HCT116 (cell line): Measurements from ENCODE around the gene SCCPDH. TPM values are rescaled to one million over a fixed set of nuclear protein-coding genes. Genes with fewer than 3 reads are reported as not detected.

Source experiments
- ATAC-seq: fragments of 200-7000 bp; cut with Tn5 transposase; 2 replicates; pipeline ENCODE4 v1.9.1; 2020; ENCODE audit warnings: mild to moderate bottlenecking, moderate library complexity
- BruUV-seq: library from RNA; stranded (reverse); fragments of 400-500 nt; replicated peaks from 2 replicates; lab custom pipeline; 2021; lab: Mats Ljungman, UMichigan
- CTCF ChIA-PET: fragments of 300-600 bp; sonication (Branson Sonifier 250); formaldehyde crosslinking; loops from one replicate; lab custom pipeline; 2021; ENCODE audit warnings: antibody characterized with exemption; lab: Charles Lee
- POLR2A ChIA-PET: fragments of 300-600, 350-600 bp; sonication (Branson Sonifier 250); formaldehyde crosslinking; loops from one replicate; lab custom pipeline; 2021; ENCODE audit warnings: antibody characterized with exemption; lab: Charles Lee
- RAD21 ChIA-PET, 2 experiments: fragments of 300-600 bp; sonication (Branson Sonifier 250); formaldehyde crosslinking; loops; one replicate each; lab custom pipeline; 2023; ENCODE audit warnings: low total read pairs in 2 of 2; ENCODE audit not compliant: uncharacterized antibody in 2 of 2, unreplicated experiment in 2 of 2, low non-redundant PET in 1 of 2; lab: Charles Lee
- DNase-seq: peaks from one replicate; pipeline ENCODE4 v3.0.0-alpha.2; 2010; ENCODE audit warnings: low read depth, low spot score
- H2AFZ ChIP-seq: fragments of 200-600 bp; shearing (Covaris generic), sonication (generic); 2 replicates; pipeline ENCODE4 v1.6.1; 2017; ENCODE audit warnings: low read depth, mixed run types, mixed read lengths, antibody characterized with exemption, low read length; ENCODE audit not compliant: poor library complexity, severe bottlenecking
- H3K27ac ChIP-seq: 2 replicates; pipeline ENCODE4 v1.5.1; 2012; ENCODE audit warnings: low read depth, low read length
- H3K27me3 ChIP-seq: fragments of 200-600 bp; sonication (generic); 2 replicates; pipeline ENCODE4 v1.6.1; 2016; ENCODE audit warnings: mixed run types, low read length, mixed read lengths; ENCODE audit not compliant: insufficient read depth
- H3K36me3 ChIP-seq, 2 experiments: fragments of 200-500 bp in 1 of 2; fragments of 200-600 bp in 1 of 2; sonication (Bioruptor generic) in 1 of 2; sonication (generic) in 1 of 2; 2 replicates each; pipeline versions ENCODE4 v1.5.1 to v1.6.1; 2014 to 2016; ENCODE audit warnings: low read length in 2 of 2, inconsistent platforms in 1 of 2, mixed read lengths in 1 of 2, mixed run types in 1 of 2; ENCODE audit not compliant: insufficient read depth in 2 of 2, control insufficient read depth in 1 of 2
- H3K4me1 ChIP-seq, 2 experiments: fragments of 200-600 bp in 1 of 2; sonication (generic) in 1 of 2; 2 replicates each; pipeline versions ENCODE4 v1.5.1 to v1.6.1; 2012 to 2017; ENCODE audit warnings: low read length in 2 of 2, inconsistent platforms in 1 of 2, mild to moderate bottlenecking in 1 of 2, mixed read lengths in 1 of 2, mixed run types in 1 of 2, moderate library complexity in 1 of 2; ENCODE audit not compliant: insufficient read depth in 2 of 2, control insufficient read depth in 1 of 2
- H3K4me2 ChIP-seq: fragments of 200-600 bp; sonication (generic); 2 replicates; pipeline ENCODE4 v1.6.1; 2017; ENCODE audit warnings: mixed run types, low read length, mixed read lengths
- H3K4me3 ChIP-seq, 2 experiments: fragments of 200-600 bp in 1 of 2; sonication (generic) in 1 of 2; replicated peaks in 1 of 2; 2 replicates each; pipeline ENCODE4 v1.5.1; 2011 to 2016; ENCODE audit warnings: low read length in 2 of 2, control low read depth in 1 of 2, low read depth in 1 of 2, mild to moderate bottlenecking in 1 of 2, mixed read lengths in 1 of 2, mixed run types in 1 of 2
- H3K79me2 ChIP-seq: fragments of 200-600 bp; sonication (generic); 2 replicates; pipeline ENCODE4 v1.6.1; 2017; ENCODE audit warnings: mild to moderate bottlenecking, mixed run types, low read length, moderate library complexity, mixed read lengths; ENCODE audit not compliant: insufficient read depth
- H3K9ac ChIP-seq: fragments of 200-600 bp; sonication (generic); 2 replicates; pipeline ENCODE4 v1.6.1; 2016; ENCODE audit warnings: low read length, mixed read lengths
- H3K9me2 ChIP-seq: fragments of 200-600 bp; sonication (generic), shearing (Covaris generic); 2 replicates; pipeline ENCODE4 v1.6.1; 2017; ENCODE audit warnings: mixed run types, mild to moderate bottlenecking, moderate library complexity; ENCODE audit not compliant: insufficient read depth
- H3K9me3 ChIP-seq, 2 experiments: fragments of 200-500 bp in 1 of 2; fragments of 200-600 bp in 1 of 2; sonication (Bioruptor generic) in 1 of 2; sonication (generic) in 1 of 2; 2 replicates each; pipeline ENCODE4 v1.6.1; 2014 to 2017; ENCODE audit warnings: low read length in 2 of 2, mixed read lengths in 2 of 2, inconsistent platforms in 1 of 2, low read depth in 1 of 2, mild to moderate bottlenecking in 1 of 2, mixed run types in 1 of 2, moderate library complexity in 1 of 2; ENCODE audit not compliant: control insufficient read depth in 1 of 2, insufficient read depth in 1 of 2
- H4K20me1 ChIP-seq: fragments of 200-600 bp; sonication (generic), shearing (Covaris generic); 2 replicates; pipeline ENCODE4 v1.6.1; 2017; ENCODE audit warnings: mixed run types, mild to moderate bottlenecking, moderate library complexity; ENCODE audit not compliant: insufficient read depth
- CBX3 ChIP-seq: IDR thresholded peaks from 2 replicates; pipeline ENCODE4 v1.6.1; 2012; ENCODE audit warnings: low read depth
- EGR1 ChIP-seq: IDR thresholded peaks from 2 replicates; pipeline ENCODE4 v1.6.1; 2012; ENCODE audit warnings: low read depth
- ELF1 ChIP-seq: IDR thresholded peaks from 2 replicates; pipeline ENCODE4 v1.6.1; 2012; ENCODE audit warnings: low read depth, borderline replicate concordance
- EZH2 ChIP-seq: fragments of 200-600 bp; sonication (generic); IDR thresholded peaks from 2 replicates; pipeline ENCODE4 v1.6.1; 2017; ENCODE audit warnings: antibody characterized with exemption, mixed run types
- EZH2phosphoT487 ChIP-seq: fragments of 200-600 bp; IDR thresholded peaks from 2 replicates; pipeline ENCODE4 v1.6.1; 2018; ENCODE audit warnings: antibody characterized with exemption, borderline replicate concordance
- FOSL1 ChIP-seq: IDR thresholded peaks from 2 replicates; pipeline ENCODE4 v1.6.1; 2012; ENCODE audit warnings: low read depth
- POLR2AphosphoS5 ChIP-seq: IDR thresholded peaks from 2 replicates; pipeline ENCODE4 v1.6.1; 2011; ENCODE audit warnings: mild to moderate bottlenecking, low read depth, low read length, moderate library complexity
- RAD21 ChIP-seq: IDR thresholded peaks from 2 replicates; pipeline ENCODE4 v1.6.1; 2012; ENCODE audit warnings: low read depth, mild to moderate bottlenecking
- SIN3A ChIP-seq: IDR thresholded peaks from 2 replicates; pipeline ENCODE4 v1.6.1; 2012; ENCODE audit warnings: low read depth
- SP1 ChIP-seq: IDR thresholded peaks from 2 replicates; pipeline ENCODE4 v1.6.1; 2012; ENCODE audit warnings: low read depth
- YY1 ChIP-seq: IDR thresholded peaks from 2 replicates; pipeline ENCODE4 v1.6.1; 2011; ENCODE audit warnings: low read length, low read depth, moderate library complexity, mild to moderate bottlenecking; ENCODE audit not compliant: insufficient replicate concordance; ENCODE audit errors: extremely low read depth
- ZFX ChIP-seq: fragments of 450-650 bp; IDR thresholded peaks from 2 replicates; pipeline ENCODE4 v1.6.1; 2017
- ZNF274 ChIP-seq: fragments of 200-500 bp; sonication (Bioruptor generic); IDR thresholded peaks from 2 replicates; pipeline ENCODE4 v1.6.1; 2014; ENCODE audit warnings: mild to moderate bottlenecking, low read depth, low read length, inconsistent platforms
- intact Hi-C: fragments of 100-400 bp; cut with micrococcal nuclease; formaldehyde crosslinking; loops from 2 replicates; pipeline ENCODE4 v1.10.0; 2022
- total RNA-seq: library from RNA; stranded (reverse); gene quantifications from one replicate; pipeline ENCODE4 v1.2.1, GENCODE V29; 2021; ENCODE audit not compliant: unreplicated experiment
- TF ChIP-seq, protein P1 (sequence below), 3 experiments: fragments of 200-600 bp in 1 of 3; sonication (generic) in 1 of 3; IDR thresholded peaks in 2 of 3; conservative IDR thresholded peaks in 1 of 3; 2 replicates each; pipeline ENCODE4 v1.5.1; 2012 to 2017; ENCODE audit warnings: low read depth in 2 of 3, low read length in 2 of 3, antibody characterized with exemption in 1 of 3, borderline replicate concordance in 1 of 3, control low read depth in 1 of 3, mild to moderate bottlenecking in 1 of 3, mixed read lengths in 1 of 3, mixed run types in 1 of 3, moderate library complexity in 1 of 3; ENCODE audit not compliant: insufficient read depth in 1 of 3
- TF ChIP-seq, protein P2 (sequence below): IDR thresholded peaks from 2 replicates; pipeline ENCODE4 v1.6.1; 2012
- TF ChIP-seq, protein P3 (sequence below): IDR thresholded peaks from 2 replicates; pipeline ENCODE4 v1.6.1; 2011; ENCODE audit warnings: mild to moderate bottlenecking, low read length, moderate library complexity; ENCODE audit not compliant: insufficient replicate concordance; ENCODE audit errors: extremely low read depth
- TF ChIP-seq, protein P4 (sequence below): IDR thresholded peaks from 2 replicates; pipeline ENCODE4 v1.6.1; 2012

SCCPDH gene
- total RNA-seq, 1 experiment from 2014 or later = 0.30 TPM

DNA sequence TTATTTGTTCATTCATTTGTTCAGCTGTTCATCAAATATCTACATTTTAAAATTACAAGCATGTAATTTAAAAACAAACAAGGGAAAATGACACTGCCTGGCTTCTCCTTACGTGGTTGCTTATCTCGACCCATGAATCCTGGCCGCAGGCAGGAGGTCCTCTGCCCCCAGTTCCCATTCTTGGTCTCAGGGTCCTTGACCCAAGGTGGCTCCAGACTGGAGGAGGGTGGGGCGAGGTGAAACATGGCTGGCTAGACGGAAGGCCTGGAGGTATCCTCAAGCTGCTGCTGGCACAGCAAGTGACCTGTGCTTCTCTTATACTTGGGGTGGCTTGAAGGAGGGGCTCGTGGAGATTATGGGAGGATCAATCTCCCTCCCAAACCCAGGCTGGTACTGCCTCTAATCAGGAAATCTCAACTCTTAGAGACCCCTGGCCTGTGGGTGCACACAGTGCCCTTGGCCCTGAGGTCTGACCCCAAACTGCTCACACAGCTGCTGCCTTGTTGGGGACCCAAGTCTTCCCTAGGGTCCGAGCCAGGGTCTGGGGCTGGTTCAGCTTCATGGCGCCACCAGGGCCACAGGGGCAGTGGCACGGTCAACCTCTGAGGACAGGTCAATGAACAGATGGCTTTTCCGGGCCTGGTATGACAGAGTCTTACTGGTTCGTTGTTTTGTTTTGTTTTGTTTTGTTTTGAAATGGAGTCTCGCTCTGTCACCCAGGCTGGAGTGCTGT is 63.7 kb downstream of the SCCPDH start:
- intact Hi-C loops = no loop called here
- no peak overlapping the region for H3K4me2 ChIP-seq
- H3K9ac ChIP-seq = no peak overlapping the region
- RAD21 ChIA-PET = no interaction called here
- TF ChIP-seq ZNF274 (no peak), FOSL1 (no peak), EZH2 (no peak), ZFX (no peak), ELF1 (no peak), RAD21 (no peak)
- TF ChIP-seq, protein P1, sequence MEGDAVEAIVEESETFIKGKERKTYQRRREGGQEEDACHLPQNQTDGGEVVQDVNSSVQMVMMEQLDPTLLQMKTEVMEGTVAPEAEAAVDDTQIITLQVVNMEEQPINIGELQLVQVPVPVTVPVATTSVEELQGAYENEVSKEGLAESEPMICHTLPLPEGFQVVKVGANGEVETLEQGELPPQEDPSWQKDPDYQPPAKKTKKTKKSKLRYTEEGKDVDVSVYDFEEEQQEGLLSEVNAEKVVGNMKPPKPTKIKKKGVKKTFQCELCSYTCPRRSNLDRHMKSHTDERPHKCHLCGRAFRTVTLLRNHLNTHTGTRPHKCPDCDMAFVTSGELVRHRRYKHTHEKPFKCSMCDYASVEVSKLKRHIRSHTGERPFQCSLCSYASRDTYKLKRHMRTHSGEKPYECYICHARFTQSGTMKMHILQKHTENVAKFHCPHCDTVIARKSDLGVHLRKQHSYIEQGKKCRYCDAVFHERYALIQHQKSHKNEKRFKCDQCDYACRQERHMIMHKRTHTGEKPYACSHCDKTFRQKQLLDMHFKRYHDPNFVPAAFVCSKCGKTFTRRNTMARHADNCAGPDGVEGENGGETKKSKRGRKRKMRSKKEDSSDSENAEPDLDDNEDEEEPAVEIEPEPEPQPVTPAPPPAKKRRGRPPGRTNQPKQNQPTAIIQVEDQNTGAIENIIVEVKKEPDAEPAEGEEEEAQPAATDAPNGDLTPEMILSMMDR (IDR thresholded peaks at IDR 0.05 in 2 of 3, conservative IDR thresholded peaks at IDR 0.05 in 1 of 3; ENCODE audit: borderline replicate concordance in 1 of 3, insufficient read depth in 1 of 3, low read depth in 2 of 3, low read length in 2 of 3) = no peak
- CTCF ChIA-PET = no interaction called here
- H2AFZ ChIP-seq = no peak overlapping the region
- ATAC-seq (no peak), DNase-seq (no peak)
- no peaks in the 10 kb centered on the region for H4K20me1 ChIP-seq
- no peaks in the 10 kb centered on the region for H3K79me2 ChIP-seq
- H3K9me2 ChIP-seq = no peaks in the 10 kb centered on the region
- no peak overlapping the region for H3K27ac ChIP-seq
- no peaks in the 10 kb centered on the region for H3K4me1 ChIP-seq
- no peaks in the 10 kb centered on the region for H3K27me3 ChIP-seq
- POLR2A ChIA-PET = no interaction called here
- BruUV-seq = no TSS peak
- H3K4me3 ChIP-seq = no peak overlapping the region
- H3K9me3 ChIP-seq = peaks cover 0 to 5% of the 10 kb centered on the region in 2 experiments; a peak in 2 of 4 replicates
- H3K36me3 ChIP-seq = no peaks in the 10 kb centered on the region

DNA sequence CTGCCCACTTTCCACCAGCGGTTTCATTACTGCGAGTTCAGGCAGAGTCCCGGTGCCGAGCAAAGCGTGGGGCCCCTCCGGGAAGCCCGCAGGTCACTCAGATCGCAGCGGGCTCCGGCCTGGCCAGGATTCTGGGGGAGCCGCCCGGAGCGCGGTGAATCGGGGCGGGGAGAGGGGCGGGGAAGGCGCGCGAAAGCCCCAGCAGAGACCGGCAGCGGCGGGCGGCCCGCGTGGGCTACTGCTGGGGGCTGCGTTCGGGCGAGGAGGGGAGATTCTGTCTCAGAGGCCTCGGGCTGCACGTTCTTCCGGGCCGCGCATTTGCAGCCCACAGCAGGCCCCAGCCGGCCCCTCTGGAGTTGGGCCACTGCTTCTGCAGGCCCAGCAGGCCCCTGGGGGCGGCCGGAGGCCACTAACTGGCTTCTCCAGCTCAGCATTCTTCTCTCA is 64.7 kb downstream of the SCCPDH start:
- no peak overlapping the region for H3K9ac ChIP-seq
- H2AFZ ChIP-seq = no peak overlapping the region
- no peak overlapping the region for H3K27ac ChIP-seq
- H3K27me3 ChIP-seq = no peaks in the 10 kb centered on the region
- ChIA-PET RAD21 (no interaction called here), POLR2A (no interaction called here), CTCF (no interaction called here)
- no peak for DNase-seq
- H3K9me3 ChIP-seq = peaks cover 0 to 5% of the 10 kb centered on the region in 2 experiments; a peak in 2 of 4 replicates
- no peak for ATAC-seq
- H4K20me1 ChIP-seq = no peaks in the 10 kb centered on the region
- H3K4me3 ChIP-seq = no peak overlapping the region
- H3K4me1 ChIP-seq = no peaks in the 10 kb centered on the region
- no peaks in the 10 kb centered on the region for H3K79me2 ChIP-seq
- no peak overlapping the region for H3K4me2 ChIP-seq
- no TSS peak for BruUV-seq
- no peaks in the 10 kb centered on the region for H3K36me3 ChIP-seq
- no peaks in the 10 kb centered on the region for H3K9me2 ChIP-seq
- intact Hi-C loops = no loop called here
- no peak for TF ChIP-seq YY1
- TF ChIP-seq POLR2AphosphoS5 = no peak
- TF ChIP-seq CBX3 = no peak
- no peak for TF ChIP-seq SP1
- TF ChIP-seq FOSL1 = no peak
- TF ChIP-seq, protein P2, sequence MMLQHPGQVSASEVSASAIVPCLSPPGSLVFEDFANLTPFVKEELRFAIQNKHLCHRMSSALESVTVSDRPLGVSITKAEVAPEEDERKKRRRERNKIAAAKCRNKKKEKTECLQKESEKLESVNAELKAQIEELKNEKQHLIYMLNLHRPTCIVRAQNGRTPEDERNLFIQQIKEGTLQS = no peak
- no peak for TF ChIP-seq EZH2phosphoT487
- TF ChIP-seq, protein P3, sequence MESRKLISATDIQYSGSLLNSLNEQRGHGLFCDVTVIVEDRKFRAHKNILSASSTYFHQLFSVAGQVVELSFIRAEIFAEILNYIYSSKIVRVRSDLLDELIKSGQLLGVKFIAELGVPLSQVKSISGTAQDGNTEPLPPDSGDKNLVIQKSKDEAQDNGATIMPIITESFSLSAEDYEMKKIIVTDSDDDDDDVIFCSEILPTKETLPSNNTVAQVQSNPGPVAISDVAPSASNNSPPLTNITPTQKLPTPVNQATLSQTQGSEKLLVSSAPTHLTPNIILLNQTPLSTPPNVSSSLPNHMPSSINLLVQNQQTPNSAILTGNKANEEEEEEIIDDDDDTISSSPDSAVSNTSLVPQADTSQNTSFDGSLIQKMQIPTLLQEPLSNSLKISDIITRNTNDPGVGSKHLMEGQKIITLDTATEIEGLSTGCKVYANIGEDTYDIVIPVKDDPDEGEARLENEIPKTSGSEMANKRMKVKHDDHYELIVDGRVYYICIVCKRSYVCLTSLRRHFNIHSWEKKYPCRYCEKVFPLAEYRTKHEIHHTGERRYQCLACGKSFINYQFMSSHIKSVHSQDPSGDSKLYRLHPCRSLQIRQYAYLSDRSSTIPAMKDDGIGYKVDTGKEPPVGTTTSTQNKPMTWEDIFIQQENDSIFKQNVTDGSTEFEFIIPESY = no peak
- TF ChIP-seq, protein P4, sequence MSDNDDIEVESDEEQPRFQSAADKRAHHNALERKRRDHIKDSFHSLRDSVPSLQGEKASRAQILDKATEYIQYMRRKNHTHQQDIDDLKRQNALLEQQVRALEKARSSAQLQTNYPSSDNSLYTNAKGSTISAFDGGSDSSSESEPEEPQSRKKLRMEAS = no peak
- no peak for TF ChIP-seq ZFX
- TF ChIP-seq EGR1 = no peak
- no peak for TF ChIP-seq SIN3A
